Measurements from ENCODE around the gene C11orf21. TPM values are rescaled to one million over a fixed set of nuclear protein-coding genes. Genes with fewer than 3 reads are reported as not detected.
A peak's percentile ranks its signal among the peaks of the same experiment; 100 is the strongest.

The C11orf21 gene
- total RNA-seq, 4 donors from 2014 or later = 1.1 to 9.9 (median 1.3) TPM; not detected in 1

GRCh38 chr11:2309251-2310072 lies 7.7 kb upstream of the C11orf21 start:
- Histone ChIP-seq H3K27ac (no peak overlapping the region), H3K9me3 (no peaks in the 10 kb centered on the region), H3K4me3 (no peak overlapping the region), H3K4me1 (peaks cover 0 to 29% (median 12%) of the 10 kb centered on the region in 4 donors), H3K27me3 (no peaks in the 10 kb centered on the region), H3K36me3 (no peaks in the 10 kb centered on the region)
- peak in 2 of 3 donors; percentile 38 to 41 for DNase-seq
- no peak for TF ChIP-seq POLR2A (IDR thresholded peaks at IDR 0.05)
- TF ChIP-seq, protein P1, sequence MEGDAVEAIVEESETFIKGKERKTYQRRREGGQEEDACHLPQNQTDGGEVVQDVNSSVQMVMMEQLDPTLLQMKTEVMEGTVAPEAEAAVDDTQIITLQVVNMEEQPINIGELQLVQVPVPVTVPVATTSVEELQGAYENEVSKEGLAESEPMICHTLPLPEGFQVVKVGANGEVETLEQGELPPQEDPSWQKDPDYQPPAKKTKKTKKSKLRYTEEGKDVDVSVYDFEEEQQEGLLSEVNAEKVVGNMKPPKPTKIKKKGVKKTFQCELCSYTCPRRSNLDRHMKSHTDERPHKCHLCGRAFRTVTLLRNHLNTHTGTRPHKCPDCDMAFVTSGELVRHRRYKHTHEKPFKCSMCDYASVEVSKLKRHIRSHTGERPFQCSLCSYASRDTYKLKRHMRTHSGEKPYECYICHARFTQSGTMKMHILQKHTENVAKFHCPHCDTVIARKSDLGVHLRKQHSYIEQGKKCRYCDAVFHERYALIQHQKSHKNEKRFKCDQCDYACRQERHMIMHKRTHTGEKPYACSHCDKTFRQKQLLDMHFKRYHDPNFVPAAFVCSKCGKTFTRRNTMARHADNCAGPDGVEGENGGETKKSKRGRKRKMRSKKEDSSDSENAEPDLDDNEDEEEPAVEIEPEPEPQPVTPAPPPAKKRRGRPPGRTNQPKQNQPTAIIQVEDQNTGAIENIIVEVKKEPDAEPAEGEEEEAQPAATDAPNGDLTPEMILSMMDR (IDR thresholded peaks at IDR 0.05) = no peak

GRCh38 chr11:2308713-2309112 lies 7.0 kb upstream of the C11orf21 start:
- TF ChIP-seq, protein P1 (IDR thresholded peaks at IDR 0.05) = no peak
- TF ChIP-seq POLR2A (IDR thresholded peaks at IDR 0.05) = no peak
- Histone ChIP-seq H3K4me3 (no peak overlapping the region), H3K4me1 (peaks cover 0 to 27% (median 12%) of the 10 kb centered on the region in 4 donors)

GRCh38 chr11:2307501-2308331 lies 6.0 kb upstream of the C11orf21 start:
- no peaks in the 10 kb centered on the region for H3K27me3 ChIP-seq
- peaks cover 0 to 27% (median 15%) of the 10 kb centered on the region in 4 donors for H3K4me1 ChIP-seq

More at GRCh38 chr11:2308713-2309112, 7.0 kb upstream of the C11orf21 start:
- Histone ChIP-seq H3K36me3 (no peaks in the 10 kb centered on the region), H3K27me3 (no peaks in the 10 kb centered on the region), H3K27ac (no peak overlapping the region), H3K9me3 (no peaks in the 10 kb centered on the region)
- DNase-seq = peak in 1 of 3 donors; percentile 42

GRCh38 chr11:2306877-2307500 lies 5.3 kb upstream of the C11orf21 start:
- Histone ChIP-seq H3K4me1 (peaks cover 0 to 33% (median 15%) of the 10 kb centered on the region in 4 donors), H3K36me3 (no peaks in the 10 kb centered on the region), H3K9me3 (no peaks in the 10 kb centered on the region), H3K27ac (peak overlapping the region in 3 of 4 donors; percentile 55 to 58 (median 58)), H3K4me3 (no peak overlapping the region), H3K27me3 (no peaks in the 10 kb centered on the region)
- peak in 2 of 3 donors; percentile 34 to 41 for DNase-seq
- TF ChIP-seq, protein P1 (IDR thresholded peaks at IDR 0.05) = no peak
- TF ChIP-seq POLR2A (IDR thresholded peaks at IDR 0.05) = no peak

More at GRCh38 chr11:2307501-2308331, 6.0 kb upstream of the C11orf21 start:
- Histone ChIP-seq H3K4me3 (no peak overlapping the region), H3K36me3 (no peaks in the 10 kb centered on the region), H3K27ac (peak overlapping the region in 3 of 4 donors; percentile 55 to 58 (median 58)), H3K9me3 (no peaks in the 10 kb centered on the region)
- DNase-seq = peak in 2 of 3 donors; percentile 35 to 42
- TF ChIP-seq, protein P1 (IDR thresholded peaks at IDR 0.05) = no peak
- TF ChIP-seq POLR2A (IDR thresholded peaks at IDR 0.05) = no peak

GRCh38 chr11:2306452-2306823 lies 4.7 kb upstream of the C11orf21 start:
- Histone ChIP-seq H3K4me3 (no peak overlapping the region), H3K9me3 (no peaks in the 10 kb centered on the region), H3K27ac (peak overlapping the region; percentile 55 to 77 (median 64)), H3K4me1 (peaks cover 0 to 35% (median 17%) of the 10 kb centered on the region in 4 donors), H3K27me3 (no peaks in the 10 kb centered on the region), H3K36me3 (no peaks in the 10 kb centered on the region)
- DNase-seq = peak in 2 of 3 donors; percentile 58 to 63
- no peak for TF ChIP-seq POLR2A (IDR thresholded peaks at IDR 0.05)
- TF ChIP-seq, protein P1 (IDR thresholded peaks at IDR 0.05) = no peak
